Measurements from ENCODE around the gene CFC1.
"Not testable (repeated sequence)": the region's sequence is repeated elsewhere in the genome, so short reads cannot be mapped to it uniquely, and the experiment has no call there.

DNA sequence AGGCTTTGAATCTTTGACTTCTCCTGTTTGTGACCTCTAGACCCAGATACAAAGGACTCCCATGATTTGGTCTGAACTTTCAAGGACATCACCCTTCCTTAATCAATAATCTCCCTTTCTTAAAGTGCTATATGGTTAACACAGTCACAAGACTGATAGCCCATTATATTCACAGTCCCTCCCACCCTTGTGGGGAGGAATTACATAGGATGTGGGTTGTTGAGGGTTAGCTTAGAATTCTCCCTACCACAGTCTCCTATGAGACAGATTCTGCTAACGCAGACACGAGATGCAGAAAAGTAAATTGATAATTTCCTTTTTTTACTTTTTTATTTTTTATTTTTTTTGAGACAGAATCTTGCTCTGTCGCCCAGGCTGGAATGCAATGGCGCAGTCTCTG is 45.2 kb downstream of the CFC1 start:
- TF ChIP-seq, protein P1, sequence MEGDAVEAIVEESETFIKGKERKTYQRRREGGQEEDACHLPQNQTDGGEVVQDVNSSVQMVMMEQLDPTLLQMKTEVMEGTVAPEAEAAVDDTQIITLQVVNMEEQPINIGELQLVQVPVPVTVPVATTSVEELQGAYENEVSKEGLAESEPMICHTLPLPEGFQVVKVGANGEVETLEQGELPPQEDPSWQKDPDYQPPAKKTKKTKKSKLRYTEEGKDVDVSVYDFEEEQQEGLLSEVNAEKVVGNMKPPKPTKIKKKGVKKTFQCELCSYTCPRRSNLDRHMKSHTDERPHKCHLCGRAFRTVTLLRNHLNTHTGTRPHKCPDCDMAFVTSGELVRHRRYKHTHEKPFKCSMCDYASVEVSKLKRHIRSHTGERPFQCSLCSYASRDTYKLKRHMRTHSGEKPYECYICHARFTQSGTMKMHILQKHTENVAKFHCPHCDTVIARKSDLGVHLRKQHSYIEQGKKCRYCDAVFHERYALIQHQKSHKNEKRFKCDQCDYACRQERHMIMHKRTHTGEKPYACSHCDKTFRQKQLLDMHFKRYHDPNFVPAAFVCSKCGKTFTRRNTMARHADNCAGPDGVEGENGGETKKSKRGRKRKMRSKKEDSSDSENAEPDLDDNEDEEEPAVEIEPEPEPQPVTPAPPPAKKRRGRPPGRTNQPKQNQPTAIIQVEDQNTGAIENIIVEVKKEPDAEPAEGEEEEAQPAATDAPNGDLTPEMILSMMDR (IDR thresholded peaks at IDR 0.05): not testable (repeated sequence)
- TF ChIP-seq POLR2A (IDR thresholded peaks at IDR 0.05): not testable (repeated sequence)

Data from uterus (tissue), 2 donors.